ENCODE results near the gene ETV2. TPM values are rescaled to one million over a fixed set of nuclear protein-coding genes. Genes with fewer than 3 reads are reported as not detected.

ETV2 gene
- total RNA-seq, 4 donors from 2014 or later: 1.1 to 35.2 (median 3.5) TPM; not detected in 1

DNA sequence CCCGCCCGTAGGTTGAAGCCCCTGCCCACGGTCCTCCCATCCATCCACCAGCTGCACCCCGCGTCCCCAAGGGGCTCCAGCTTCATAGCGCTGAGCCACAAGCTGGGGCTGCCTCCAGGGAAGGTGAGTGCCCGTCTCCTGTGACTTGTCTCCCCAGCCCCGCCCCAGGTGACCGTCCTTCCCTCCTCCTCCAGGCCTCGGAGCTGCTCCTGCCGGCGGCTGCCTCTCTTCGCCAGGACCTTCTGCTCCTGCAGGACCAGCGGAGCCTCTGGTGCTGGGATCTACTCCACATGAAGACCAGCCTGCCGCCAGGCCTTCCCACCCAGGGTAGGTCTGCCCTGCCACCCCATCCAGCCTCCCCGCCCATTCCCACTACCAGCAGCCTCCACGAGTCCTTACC, 21.5 kb upstream of the ETV2 start:
- Histone ChIP-seq H3K9me3 (no peaks in the 10 kb centered on the region), H3K27ac (no peak overlapping the region), H3K36me3 (no peaks in the 10 kb centered on the region), H3K4me3 (no peak overlapping the region), H3K4me1 (no peaks in the 10 kb centered on the region), H3K27me3 (no peaks in the 10 kb centered on the region)
- TF ChIP-seq CTCF (IDR thresholded peaks at IDR 0.05) (no peak), POLR2A (IDR thresholded peaks at IDR 0.05) (no peak), POLR2AphosphoS5 (IDR thresholded peaks at IDR 0.05) (no peak), EP300 (IDR thresholded peaks at IDR 0.05; ENCODE audit: low read depth) (no peak)
- no peak for DNase-seq
- in situ Hi-C loops (cut with MboI; ENCODE audit: low pct_ligation_motif_present in 1 of 4, low pct_unique_long_range_greater_than_20kb in 1 of 4, low sequenced_read_pairs in 3 of 4): no loop called here
- 92% methylated on average over 17 of the region's 17 CpGs; no CpG with 5 or more reads in 1 of the 2 donors for WGBS, 2 donors (ENCODE audit: low coverage in 1 of 2)
- intact Hi-C loops (cut with DNase I; ENCODE audit: low total_unique reads): no loop called here

GRCh38 chr19:35621708-35622107, 19.8 kb upstream of the ETV2 start:
- intact Hi-C loops (cut with DNase I; ENCODE audit: low total_unique reads): no loop called here
- H3K4me3 ChIP-seq: no peak overlapping the region
- no peaks in the 10 kb centered on the region for H3K9me3 ChIP-seq
- no peak overlapping the region for H3K27ac ChIP-seq
- no peak for DNase-seq
- no peak for TF ChIP-seq POLR2AphosphoS5 (IDR thresholded peaks at IDR 0.05)
- TF ChIP-seq POLR2A (IDR thresholded peaks at IDR 0.05): no peak
- TF ChIP-seq CTCF (IDR thresholded peaks at IDR 0.05): no peak
- TF ChIP-seq EP300 (IDR thresholded peaks at IDR 0.05; ENCODE audit: low read depth): no peak
- WGBS, 2 donors (ENCODE audit: low coverage in 1 of 2): 95 to 100% methylated on average over 2 to 9 of the region's 9 CpGs
- no peaks in the 10 kb centered on the region for H3K36me3 ChIP-seq
- no peaks in the 10 kb centered on the region for H3K27me3 ChIP-seq
- in situ Hi-C loops (cut with MboI; ENCODE audit: low pct_ligation_motif_present in 1 of 4, low pct_unique_long_range_greater_than_20kb in 1 of 4, low sequenced_read_pairs in 3 of 4): no loop called here
- H3K4me1 ChIP-seq: no peaks in the 10 kb centered on the region

GRCh38 chr19:35622750-35623149, 18.8 kb upstream of the ETV2 start:
- in situ Hi-C loops (cut with MboI; ENCODE audit: low pct_ligation_motif_present in 1 of 4, low pct_unique_long_range_greater_than_20kb in 1 of 4, low sequenced_read_pairs in 3 of 4): no loop called here
- peaks cover 0 to 2% (median 0%) of the 10 kb centered on the region in 4 donors for H3K4me1 ChIP-seq
- no peaks in the 10 kb centered on the region for H3K9me3 ChIP-seq
- 92 to 95% methylated on average over 2 to 13 of the region's 13 CpGs for WGBS, 2 donors (ENCODE audit: low coverage in 1 of 2)
- no peak overlapping the region for H3K4me3 ChIP-seq
- H3K27me3 ChIP-seq: no peaks in the 10 kb centered on the region
- DNase-seq: no peak
- TF ChIP-seq EP300 (IDR thresholded peaks at IDR 0.05; ENCODE audit: low read depth) (no peak), POLR2A (IDR thresholded peaks at IDR 0.05) (no peak), POLR2AphosphoS5 (IDR thresholded peaks at IDR 0.05) (no peak), CTCF (IDR thresholded peaks at IDR 0.05) (no peak)
- H3K36me3 ChIP-seq: no peaks in the 10 kb centered on the region
- intact Hi-C loops (cut with DNase I; ENCODE audit: low total_unique reads): no loop called here
- H3K27ac ChIP-seq: no peak overlapping the region

DNA sequence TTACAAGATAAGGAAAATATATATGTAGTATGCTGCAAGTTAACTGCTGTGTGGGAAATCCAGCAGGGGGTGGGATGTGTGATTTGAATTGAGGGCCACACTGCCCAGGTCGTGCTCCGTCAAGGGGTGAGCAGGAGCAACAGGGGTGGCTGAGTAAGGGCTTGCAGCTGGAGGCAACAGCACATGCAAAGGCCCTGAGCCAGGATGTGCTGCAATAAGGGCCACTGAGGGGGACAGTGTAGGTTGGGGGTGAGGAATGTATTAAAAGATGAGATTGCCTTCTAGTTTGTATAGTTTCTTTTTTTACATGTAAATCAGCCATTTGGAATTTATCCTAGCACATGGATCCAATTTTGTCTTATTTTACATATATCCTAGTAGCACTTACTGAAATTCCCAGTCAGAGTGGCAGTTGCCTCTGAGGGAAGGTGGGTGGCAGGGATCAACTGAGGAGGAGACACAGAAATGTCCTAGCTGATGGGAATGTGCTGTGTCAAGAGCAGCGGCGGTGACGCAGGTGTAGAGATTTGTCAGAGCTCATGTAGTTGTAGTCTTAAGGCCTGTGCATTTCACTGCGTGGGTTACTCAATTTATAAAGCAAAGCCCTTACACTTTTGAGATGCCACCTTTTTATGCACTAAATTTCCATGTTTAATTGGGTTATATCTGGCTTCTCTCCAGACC, 18.1 kb upstream of the ETV2 start:
- H3K9me3 ChIP-seq: no peaks in the 10 kb centered on the region
- intact Hi-C loops (cut with DNase I; ENCODE audit: low total_unique reads): no loop called here
- no peak overlapping the region for H3K4me3 ChIP-seq
- no peaks in the 10 kb centered on the region for H3K27me3 ChIP-seq
- in situ Hi-C loops (cut with MboI; ENCODE audit: low pct_ligation_motif_present in 1 of 4, low pct_unique_long_range_greater_than_20kb in 1 of 4, low sequenced_read_pairs in 3 of 4): no loop called here
- no peak overlapping the region for H3K27ac ChIP-seq
- no peaks in the 10 kb centered on the region for H3K36me3 ChIP-seq
- WGBS, 2 donors (ENCODE audit: low coverage in 1 of 2): 83 to 88% methylated on average over 2 to 6 of the region's 6 CpGs
- TF ChIP-seq POLR2AphosphoS5 (IDR thresholded peaks at IDR 0.05) (no peak), EP300 (IDR thresholded peaks at IDR 0.05; ENCODE audit: low read depth) (no peak), POLR2A (IDR thresholded peaks at IDR 0.05) (no peak), CTCF (IDR thresholded peaks at IDR 0.05) (no peak)
- peaks cover 0 to 8% (median 2%) of the 10 kb centered on the region in 4 donors for H3K4me1 ChIP-seq
- DNase-seq: no peak
